Astrocyte (in vitro differentiated cells and primary cell): ENCODE results near the gene PDE5A. TPM values are rescaled to one million over a fixed set of nuclear protein-coding genes. Genes with fewer than 3 reads are reported as not detected.

Source experiments
- DNase-seq: peaks from one replicate; pipeline ENCODE4 v3.0.0-alpha.2; 2010; ENCODE audit warnings: low read depth
- FAIRE-seq: peaks from 2 replicates; lab custom pipeline; 2011; peaks lifted over from hg19 to GRCh38; lab: Jason Lieb, UNC
- H2AFZ ChIP-seq: 2 replicates; pipeline ENCODE4 v1.6.0; 2012; ENCODE audit warnings: low read depth, low read length, inconsistent platforms
- H3K27ac ChIP-seq: 2 replicates; pipeline ENCODE4 v1.5.1; 2011; ENCODE audit warnings: low read depth, low read length, inconsistent platforms
- H3K27me3 ChIP-seq: 2 replicates; pipeline ENCODE4 v1.6.0; 2011; ENCODE audit warnings: low read length, inconsistent platforms; ENCODE audit not compliant: insufficient read depth
- H3K36me3 ChIP-seq: 2 replicates; pipeline ENCODE4 v1.5.1; 2011; ENCODE audit warnings: low read length, inconsistent platforms; ENCODE audit not compliant: insufficient read depth
- H3K4me1 ChIP-seq: 2 replicates; pipeline ENCODE4 v1.5.1; 2011; ENCODE audit warnings: low read length, inconsistent platforms; ENCODE audit not compliant: insufficient read depth
- H3K4me2 ChIP-seq: 2 replicates; pipeline ENCODE4 v1.6.0; 2012; ENCODE audit warnings: low read length, inconsistent platforms
- H3K4me3 ChIP-seq: 2 replicates; pipeline ENCODE4 v1.5.1; 2011; ENCODE audit warnings: low read depth, mild to moderate bottlenecking, low read length, inconsistent platforms; ENCODE audit not compliant: insufficient read depth
- H3K79me2 ChIP-seq: 2 replicates; pipeline ENCODE4 v1.6.0; 2012; ENCODE audit warnings: mild to moderate bottlenecking, low read length, inconsistent platforms; ENCODE audit not compliant: insufficient read depth
- H3K9ac ChIP-seq: 2 replicates; pipeline ENCODE4 v1.6.0; 2012; ENCODE audit warnings: mild to moderate bottlenecking, low read length, inconsistent platforms
- H3K9me3 ChIP-seq: 2 replicates; pipeline ENCODE4 v1.5.1; 2012; ENCODE audit warnings: low read depth, mild to moderate bottlenecking, low read length, inconsistent platforms; ENCODE audit not compliant: insufficient read depth
- H4K20me1 ChIP-seq: 2 replicates; pipeline ENCODE4 v1.6.0; 2012; ENCODE audit warnings: low read length, inconsistent platforms; ENCODE audit not compliant: insufficient read depth
- H3K27ac Mint-ChIP-seq: one replicate; pipeline ENCODE4 v1.8.0; 2021; ENCODE audit warnings: mild to moderate bottlenecking, mixed read lengths; ENCODE audit not compliant: unreplicated experiment
- H3K27me3 Mint-ChIP-seq: one replicate; pipeline ENCODE4 v1.8.0; 2021; ENCODE audit warnings: low read depth, mixed read lengths; ENCODE audit not compliant: unreplicated experiment
- H3K36me3 Mint-ChIP-seq: one replicate; pipeline ENCODE4 v1.8.0; 2021; ENCODE audit warnings: low read depth, mixed read lengths; ENCODE audit not compliant: unreplicated experiment
- H3K4me1 Mint-ChIP-seq: one replicate; pipeline ENCODE4 v1.8.0; 2021; ENCODE audit warnings: low read depth, mixed read lengths; ENCODE audit not compliant: unreplicated experiment
- H3K4me3 Mint-ChIP-seq: one replicate; pipeline ENCODE4 v1.8.0; 2021; ENCODE audit warnings: mild to moderate bottlenecking, moderate library complexity, mixed read lengths; ENCODE audit not compliant: unreplicated experiment
- H3K9me3 Mint-ChIP-seq: one replicate; pipeline ENCODE4 v1.8.0; 2021; ENCODE audit warnings: mild to moderate bottlenecking, mixed read lengths; ENCODE audit not compliant: unreplicated experiment
- EZH2 ChIP-seq: IDR thresholded peaks from 2 replicates; pipeline ENCODE4 v1.6.1; 2012; ENCODE audit warnings: mild to moderate bottlenecking, low read length, inconsistent platforms; ENCODE audit not compliant: insufficient read depth
- total RNA-seq: library from RNA; stranded (reverse); gene quantifications from 2 replicates; pipeline ENCODE4 v1.2.1, GENCODE V29; 2021
- TF ChIP-seq, protein P1 (sequence below): IDR thresholded peaks from 2 replicates; pipeline ENCODE4 v1.5.1; 2011; ENCODE audit warnings: low read depth, mild to moderate bottlenecking, inconsistent platforms, low read length, moderate library complexity; ENCODE audit not compliant: insufficient read depth

Gene PDE5A
- total RNA-seq, 1 donor from 2014 or later = 3.6 TPM

DNA sequence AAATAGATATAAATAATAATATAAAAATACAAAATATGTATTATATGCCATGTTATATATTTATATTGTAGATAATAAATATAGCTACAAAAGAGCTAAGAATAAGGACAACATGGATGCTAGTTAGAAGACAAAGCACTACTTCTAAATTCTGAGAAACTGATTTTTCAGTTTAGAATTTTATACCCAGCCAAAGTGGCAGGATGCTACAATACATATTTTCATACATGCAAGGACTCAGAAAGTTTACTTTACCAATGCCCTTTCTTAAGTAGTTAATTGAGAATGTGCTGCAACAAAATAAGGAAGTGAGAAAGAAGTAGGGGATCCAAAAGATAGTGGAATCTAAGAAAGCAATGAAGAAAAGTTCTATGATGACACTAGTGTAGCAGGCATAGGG, 64.5 kb downstream of the PDE5A start:
- Mint-ChIP-seq H3K9me3 (peaks cover 4% of the 10 kb centered on the region), H3K4me3 (no peak overlapping the region), H3K36me3 (peaks cover 1% of the 10 kb centered on the region), H3K4me1 (no peaks in the 10 kb centered on the region), H3K27me3 (no peaks in the 10 kb centered on the region), H3K27ac (no peak overlapping the region)
- TF ChIP-seq, protein P1, sequence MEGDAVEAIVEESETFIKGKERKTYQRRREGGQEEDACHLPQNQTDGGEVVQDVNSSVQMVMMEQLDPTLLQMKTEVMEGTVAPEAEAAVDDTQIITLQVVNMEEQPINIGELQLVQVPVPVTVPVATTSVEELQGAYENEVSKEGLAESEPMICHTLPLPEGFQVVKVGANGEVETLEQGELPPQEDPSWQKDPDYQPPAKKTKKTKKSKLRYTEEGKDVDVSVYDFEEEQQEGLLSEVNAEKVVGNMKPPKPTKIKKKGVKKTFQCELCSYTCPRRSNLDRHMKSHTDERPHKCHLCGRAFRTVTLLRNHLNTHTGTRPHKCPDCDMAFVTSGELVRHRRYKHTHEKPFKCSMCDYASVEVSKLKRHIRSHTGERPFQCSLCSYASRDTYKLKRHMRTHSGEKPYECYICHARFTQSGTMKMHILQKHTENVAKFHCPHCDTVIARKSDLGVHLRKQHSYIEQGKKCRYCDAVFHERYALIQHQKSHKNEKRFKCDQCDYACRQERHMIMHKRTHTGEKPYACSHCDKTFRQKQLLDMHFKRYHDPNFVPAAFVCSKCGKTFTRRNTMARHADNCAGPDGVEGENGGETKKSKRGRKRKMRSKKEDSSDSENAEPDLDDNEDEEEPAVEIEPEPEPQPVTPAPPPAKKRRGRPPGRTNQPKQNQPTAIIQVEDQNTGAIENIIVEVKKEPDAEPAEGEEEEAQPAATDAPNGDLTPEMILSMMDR = no peak
- TF ChIP-seq EZH2 = no peak
- Histone ChIP-seq H3K27me3 (no peaks in the 10 kb centered on the region), H3K27ac (no peak overlapping the region), H3K4me2 (no peak overlapping the region), H3K79me2 (no peaks in the 10 kb centered on the region), H2AFZ (no peak overlapping the region), H3K4me3 (no peak overlapping the region), H3K36me3 (peaks cover 7% of the 10 kb centered on the region), H3K4me1 (no peaks in the 10 kb centered on the region), H3K9ac (no peak overlapping the region), H4K20me1 (no peaks in the 10 kb centered on the region), H3K9me3 (peaks cover 3% of the 10 kb centered on the region)
- FAIRE-seq (no peak), DNase-seq (no peak)

- H3K4me2 ChIP-seq = no peak overlapping the region
- no peak overlapping the region for H3K4me3 ChIP-seq
- H3K27ac ChIP-seq = no peak overlapping the region
- no peaks in the 10 kb centered on the region for H3K4me1 ChIP-seq
- DNase-seq = peak; percentile 36
- TF ChIP-seq, protein P1 = peak; percentile 36
- no peak for TF ChIP-seq EZH2
- H4K20me1 ChIP-seq = no peaks in the 10 kb centered on the region
- no peak overlapping the region for H3K9ac ChIP-seq
- H3K36me3 ChIP-seq = peaks cover 4% of the 10 kb centered on the region
- Mint-ChIP-seq H3K27me3 (no peaks in the 10 kb centered on the region), H3K9me3 (peaks cover 4% of the 10 kb centered on the region), H3K36me3 (peaks cover 1% of the 10 kb centered on the region), H3K4me3 (no peak overlapping the region), H3K4me1 (peaks cover 3% of the 10 kb centered on the region), H3K27ac (no peak overlapping the region)
- no peak for FAIRE-seq
- H3K27me3 ChIP-seq = no peaks in the 10 kb centered on the region
- H2AFZ ChIP-seq = no peak overlapping the region
- H3K79me2 ChIP-seq = no peaks in the 10 kb centered on the region
- peaks cover under 1% of the 10 kb centered on the region for H3K9me3 ChIP-seq
Observed at GRCh38 chr4:119559044-119559647, 69.5 kb downstream of the PDE5A start.

- Histone ChIP-seq H3K4me1 (peaks cover 6% of the 10 kb centered on the region), H3K79me2 (no peaks in the 10 kb centered on the region), H3K9me3 (no peaks in the 10 kb centered on the region), H3K27ac (peak overlapping the region; percentile 36), H3K4me2 (peak overlapping the region; percentile 20), H3K36me3 (peaks cover 2% of the 10 kb centered on the region), H4K20me1 (no peaks in the 10 kb centered on the region), H3K4me3 (no peak overlapping the region), H2AFZ (no peak overlapping the region), H3K9ac (no peak overlapping the region), H3K27me3 (no peaks in the 10 kb centered on the region)
- Mint-ChIP-seq H3K4me1 (peaks cover 10% of the 10 kb centered on the region), H3K27ac (peak overlapping the region; percentile 5), H3K4me3 (no peak overlapping the region), H3K36me3 (no peaks in the 10 kb centered on the region), H3K27me3 (no peaks in the 10 kb centered on the region), H3K9me3 (no peaks in the 10 kb centered on the region)
- TF ChIP-seq, protein P1 = no peak
- TF ChIP-seq EZH2 = no peak
- peak; percentile 67 for DNase-seq
- FAIRE-seq = no peak
Observed at GRCh38 chr4:119550857-119551532, 77.6 kb downstream of the PDE5A start.
